C4-2B (cell line): Measurements from ENCODE around the gene MMP8.

Experiments
- H3K27ac ChIP-seq: fragments of 450-650 bp; 2 replicates; pipeline ENCODE4 v1.5.1; 2017
- ZFX ChIP-seq: fragments of 450-650 bp; IDR thresholded peaks from 2 replicates; pipeline ENCODE4 v1.6.1; 2017
- TF ChIP-seq, protein P1 (sequence below): fragments of 450-650 bp; conservative IDR thresholded peaks from 2 replicates; pipeline ENCODE4 v1.5.1; 2017; ENCODE audit warnings: mild to moderate bottlenecking

MMP8 gene, protein sequence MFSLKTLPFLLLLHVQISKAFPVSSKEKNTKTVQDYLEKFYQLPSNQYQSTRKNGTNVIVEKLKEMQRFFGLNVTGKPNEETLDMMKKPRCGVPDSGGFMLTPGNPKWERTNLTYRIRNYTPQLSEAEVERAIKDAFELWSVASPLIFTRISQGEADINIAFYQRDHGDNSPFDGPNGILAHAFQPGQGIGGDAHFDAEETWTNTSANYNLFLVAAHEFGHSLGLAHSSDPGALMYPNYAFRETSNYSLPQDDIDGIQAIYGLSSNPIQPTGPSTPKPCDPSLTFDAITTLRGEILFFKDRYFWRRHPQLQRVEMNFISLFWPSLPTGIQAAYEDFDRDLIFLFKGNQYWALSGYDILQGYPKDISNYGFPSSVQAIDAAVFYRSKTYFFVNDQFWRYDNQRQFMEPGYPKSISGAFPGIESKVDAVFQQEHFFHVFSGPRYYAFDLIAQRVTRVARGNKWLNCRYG

DNA sequence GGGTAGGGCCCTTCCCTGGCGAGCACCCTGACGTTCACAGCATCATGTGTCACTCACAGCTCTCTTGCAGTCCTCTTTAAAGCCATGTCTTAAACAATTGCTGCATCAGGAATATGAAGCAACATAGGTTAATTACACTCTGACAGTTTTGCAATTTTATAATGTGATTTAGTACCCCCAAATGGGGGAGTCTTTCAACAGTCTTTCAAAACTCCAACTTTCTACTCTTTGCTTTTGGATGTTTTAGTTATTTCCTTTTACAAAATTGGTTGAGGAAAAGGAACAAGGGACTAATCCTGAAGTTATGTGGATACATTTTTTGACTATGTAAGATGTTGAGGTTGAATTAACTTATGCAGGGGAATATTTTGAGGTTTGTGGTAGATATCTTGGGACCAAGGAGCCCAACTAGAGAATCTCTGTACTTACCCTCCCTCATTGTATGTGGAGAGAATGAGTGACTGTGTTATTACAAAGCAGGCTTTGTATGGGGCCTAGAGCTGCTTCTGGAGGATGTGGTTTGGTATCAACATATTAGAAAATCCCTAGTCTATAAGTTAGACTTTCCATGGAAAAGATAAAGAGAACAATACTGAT, at the start of gene MMP8:
TSS of gene MMP8 (minus strand) at position 51 of the 597 bp plus-strand sequence. CDS start 99 bp downstream, outside the sequence.
- no peak within 1 kb of the TSS for H3K27ac ChIP-seq
- TF ChIP-seq, protein P1, sequence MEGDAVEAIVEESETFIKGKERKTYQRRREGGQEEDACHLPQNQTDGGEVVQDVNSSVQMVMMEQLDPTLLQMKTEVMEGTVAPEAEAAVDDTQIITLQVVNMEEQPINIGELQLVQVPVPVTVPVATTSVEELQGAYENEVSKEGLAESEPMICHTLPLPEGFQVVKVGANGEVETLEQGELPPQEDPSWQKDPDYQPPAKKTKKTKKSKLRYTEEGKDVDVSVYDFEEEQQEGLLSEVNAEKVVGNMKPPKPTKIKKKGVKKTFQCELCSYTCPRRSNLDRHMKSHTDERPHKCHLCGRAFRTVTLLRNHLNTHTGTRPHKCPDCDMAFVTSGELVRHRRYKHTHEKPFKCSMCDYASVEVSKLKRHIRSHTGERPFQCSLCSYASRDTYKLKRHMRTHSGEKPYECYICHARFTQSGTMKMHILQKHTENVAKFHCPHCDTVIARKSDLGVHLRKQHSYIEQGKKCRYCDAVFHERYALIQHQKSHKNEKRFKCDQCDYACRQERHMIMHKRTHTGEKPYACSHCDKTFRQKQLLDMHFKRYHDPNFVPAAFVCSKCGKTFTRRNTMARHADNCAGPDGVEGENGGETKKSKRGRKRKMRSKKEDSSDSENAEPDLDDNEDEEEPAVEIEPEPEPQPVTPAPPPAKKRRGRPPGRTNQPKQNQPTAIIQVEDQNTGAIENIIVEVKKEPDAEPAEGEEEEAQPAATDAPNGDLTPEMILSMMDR = no peak
- no peak for TF ChIP-seq ZFX

DNA sequence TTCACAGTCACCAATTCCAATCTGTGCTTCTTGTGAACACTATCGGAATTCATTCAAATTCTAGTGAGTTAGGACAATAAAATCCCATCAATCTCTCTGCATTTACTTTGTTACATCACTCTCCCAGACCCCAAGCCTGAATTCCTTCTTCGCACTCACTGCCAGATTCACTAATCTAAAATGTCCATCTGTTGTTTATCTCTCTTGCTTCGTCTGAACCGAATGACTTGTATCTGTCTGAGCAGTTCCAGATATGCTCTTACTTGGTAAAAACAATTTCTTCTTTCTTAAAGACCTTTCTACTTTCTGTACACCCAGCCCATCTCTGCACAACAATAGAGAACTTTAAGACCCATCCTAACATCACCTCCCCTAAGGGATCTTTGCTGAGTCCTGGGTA, 48.6 kb upstream of the MMP8 start:
- no peak overlapping the region for H3K27ac ChIP-seq
- no peak for TF ChIP-seq ZFX
- TF ChIP-seq, protein P1 = no peak

DNA sequence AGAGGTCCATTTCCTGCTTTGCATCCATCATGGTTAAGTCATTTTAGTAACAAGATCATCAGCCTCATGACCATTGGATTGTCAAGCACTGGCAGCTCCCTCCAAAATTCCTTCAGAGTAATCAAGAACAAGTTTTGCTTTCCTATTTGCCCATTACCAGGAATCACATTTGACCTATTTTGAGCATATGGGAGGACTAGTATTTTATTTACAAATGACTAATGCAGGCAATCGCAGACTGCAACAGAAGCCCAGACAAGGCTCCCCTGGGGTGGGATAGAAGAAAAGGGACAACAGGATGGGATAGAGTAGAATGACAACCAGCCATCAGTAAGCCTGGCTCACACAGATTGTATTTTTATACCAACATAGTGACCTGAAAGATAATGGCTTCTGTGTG, 46.6 kb upstream of the MMP8 start:
- TF ChIP-seq, protein P1 = no peak
- TF ChIP-seq ZFX = no peak

DNA sequence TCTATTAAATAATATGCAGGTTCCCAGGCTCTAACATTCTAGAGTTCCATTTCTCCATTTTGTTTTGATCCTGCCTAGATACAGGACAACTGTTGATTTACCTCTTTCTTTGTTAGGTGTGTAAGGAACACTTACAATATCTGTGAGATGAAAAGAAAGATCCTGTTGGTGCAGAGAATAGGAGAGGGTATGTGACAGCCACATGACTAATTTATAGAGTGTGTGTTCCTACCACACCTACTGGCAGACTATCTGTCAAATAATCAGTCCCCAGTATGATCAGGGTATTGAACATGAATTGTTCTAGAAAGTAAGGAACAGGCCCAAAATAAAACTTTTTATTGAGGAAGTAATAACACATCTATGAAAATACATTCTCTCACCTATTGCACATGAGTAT, 45.4 kb upstream of the MMP8 start:
- TF ChIP-seq, protein P1 = no peak
- TF ChIP-seq ZFX = no peak

More for the DNA sequence above, 46.6 kb upstream of the MMP8 start:
- no peak overlapping the region for H3K27ac ChIP-seq

DNA sequence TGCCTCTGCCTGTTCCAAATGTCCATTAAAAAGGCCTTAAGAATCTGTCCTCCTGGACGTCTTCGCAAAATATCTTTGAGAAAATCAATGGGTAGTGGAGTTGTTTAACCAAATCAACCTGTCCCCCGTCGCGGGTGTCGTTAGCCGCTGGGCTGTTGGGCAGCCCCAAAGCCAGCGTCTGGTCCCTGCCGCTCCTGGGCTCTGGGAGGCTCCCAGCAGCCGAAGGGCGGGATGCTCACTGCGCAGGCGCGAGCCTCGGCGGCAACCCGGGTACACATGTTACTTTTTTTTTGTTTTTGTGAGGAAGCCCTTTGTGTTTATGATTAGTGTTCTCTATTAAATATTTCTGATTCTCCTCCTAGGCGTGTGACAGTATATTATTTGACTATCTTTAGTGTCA, 43.0 kb upstream of the MMP8 start:
- TF ChIP-seq, protein P1 = no peak
- no peak for TF ChIP-seq ZFX
- H3K27ac ChIP-seq = no peak overlapping the region

More for the DNA sequence above, 45.4 kb upstream of the MMP8 start:
- no peak overlapping the region for H3K27ac ChIP-seq

DNA sequence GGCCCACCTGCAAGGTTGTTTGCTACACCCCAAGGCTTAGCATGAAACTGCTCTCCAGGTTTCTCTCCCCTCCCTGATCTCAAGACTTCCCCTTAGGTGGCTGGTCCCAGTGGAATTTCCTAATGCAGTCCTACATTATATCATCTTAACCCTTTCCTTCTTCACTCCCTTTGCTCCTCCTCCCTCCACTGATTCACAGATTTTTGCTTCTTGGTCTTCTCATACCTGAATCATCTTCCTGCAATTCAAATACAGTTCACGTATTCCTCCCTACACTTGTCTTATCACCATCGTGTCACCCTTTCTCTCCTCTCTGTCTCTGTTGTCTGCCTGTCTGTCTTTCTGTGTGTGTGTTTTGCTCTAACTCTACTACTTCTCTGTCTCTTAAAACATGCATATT, 38.7 kb upstream of the MMP8 start:
- no peak overlapping the region for H3K27ac ChIP-seq
- TF ChIP-seq, protein P1 = no peak
- no peak for TF ChIP-seq ZFX

DNA sequence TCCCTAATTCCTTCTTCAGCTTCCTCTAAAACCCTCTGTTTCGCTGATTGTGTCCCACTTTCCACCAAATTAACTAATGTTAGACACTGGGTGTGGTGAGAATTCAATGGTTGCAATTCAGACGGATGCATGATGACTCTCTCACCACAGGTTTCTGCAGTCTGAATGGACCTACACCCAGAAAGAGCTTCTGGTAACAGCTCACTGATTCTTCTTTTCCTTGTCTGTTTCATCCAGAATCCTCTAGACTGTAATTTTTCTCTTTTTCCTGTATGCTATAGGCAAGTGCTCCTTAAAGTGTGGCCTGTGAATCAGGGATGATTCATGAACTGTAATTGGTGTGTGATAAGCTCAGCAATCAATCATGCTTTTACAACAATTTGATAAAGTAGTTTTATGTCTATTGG, 37.6 kb upstream of the MMP8 start:
- TF ChIP-seq, protein P1 = no peak
- no peak for TF ChIP-seq ZFX
- H3K27ac ChIP-seq = no peak overlapping the region
